GM12874 (cell line): ENCODE measurements around the gene RAB32.

Experiments used
- CTCF ChIP-seq: IDR thresholded peaks from 2 replicates; pipeline ENCODE4 v1.5.1; 2011; ENCODE audit warnings: low read depth, mild to moderate bottlenecking, control low read depth, low read length, moderate library complexity; ENCODE audit not compliant: insufficient read depth

The RAB32 gene

GRCh38 chr6:146543211-146543939, at the start of gene RAB32:
Gene RAB32, plus strand, starts transcription at chr6:146543833. Its CDS starts 39 bp downstream, at chr6:146543872.
- peak; percentile 46; the same call in 1 of the 2 replicates for TF ChIP-seq CTCF

GRCh38 chr6:146498309-146498708, 45.3 kb upstream of the RAB32 start:
- no peak for TF ChIP-seq CTCF

- no peak for TF ChIP-seq CTCF
These were observed 40.5 kb upstream of the RAB32 start for GRCh38 chr6:146503096-146503495.

GRCh38 chr6:146515212-146515611, 28.4 kb upstream of the RAB32 start:
- TF ChIP-seq CTCF: no peak

GRCh38 chr6:146526192-146526591, 17.4 kb upstream of the RAB32 start:
- no peak for TF ChIP-seq CTCF

- no peak for TF ChIP-seq CTCF
These were observed 10.9 kb upstream of the RAB32 start for GRCh38 chr6:146532702-146533101.

GRCh38 chr6:146542881-146543210, 787 bp upstream of the RAB32 start:
- no peak for TF ChIP-seq CTCF
